Lung (tissue), 12 donors: Measurements from ENCODE around the gene PLD2. TPM values are rescaled to one million over a fixed set of nuclear protein-coding genes. Genes with fewer than 3 reads are reported as not detected.

Source experiments
- ATAC-seq: fragments of 200-7000 bp; cut with Tn5 transposase; one replicate; pipeline ENCODE4 v1.9.1; 2020; ENCODE audit warnings: moderate number of reproducible peaks; ENCODE audit not compliant: insufficient read depth, low FRiP score
- DNase-seq, 3 donors: peaks; one replicate each; pipeline ENCODE4 v3.0.0-alpha.2; 2013 to 2017
- H3K27ac ChIP-seq, 2 donors: one replicate each; pipeline ENCODE4 v1.5.1; 2013; ENCODE audit warnings: mild to moderate bottlenecking in 2 of 2, moderate library complexity in 2 of 2, control low read depth in 1 of 2, inconsistent platforms in 1 of 2, low read depth in 1 of 2, low read length in 1 of 2
- H3K27me3 ChIP-seq, 3 donors: one replicate each; pipeline ENCODE4 v1.5.1; 2013; ENCODE audit warnings: low read length in 2 of 3; ENCODE audit not compliant: control insufficient read depth in 3 of 3, insufficient read depth in 3 of 3
- H3K36me3 ChIP-seq, 4 donors: one replicate each; pipeline ENCODE4 v1.5.1; 2013; ENCODE audit warnings: low read length in 4 of 4, mild to moderate bottlenecking in 1 of 4, moderate library complexity in 1 of 4; ENCODE audit not compliant: control insufficient read depth in 4 of 4, insufficient read depth in 4 of 4
- H3K4me1 ChIP-seq, 5 donors: one replicate each; pipeline ENCODE4 v1.5.1; 2013; ENCODE audit warnings: low read length in 5 of 5, mild to moderate bottlenecking in 2 of 5, moderate library complexity in 1 of 5; ENCODE audit not compliant: control insufficient read depth in 5 of 5, insufficient read depth in 5 of 5
- H3K4me3 ChIP-seq: one replicate; pipeline ENCODE4 v1.5.1; 2013; ENCODE audit warnings: mild to moderate bottlenecking, control low read depth, moderate library complexity
- H3K9ac ChIP-seq, 2 donors: one replicate each; pipeline ENCODE4 v1.5.1; 2013; ENCODE audit warnings: low read length in 2 of 2, control low read depth in 1 of 2; ENCODE audit not compliant: insufficient read depth in 1 of 2
- H3K9me3 ChIP-seq, 4 donors: one replicate each; pipeline ENCODE4 v1.5.1; 2013; ENCODE audit warnings: low read length in 3 of 4, mild to moderate bottlenecking in 1 of 4, moderate library complexity in 1 of 4; ENCODE audit not compliant: control insufficient read depth in 4 of 4, insufficient read depth in 3 of 4
- WGBS, 2 donors: extraction: QIAGEN DNeasy Blood & Tissue Kit; methylation state at CpG; one replicate each; pipeline ENCODE4 v1.1.7; 2013; 5-methylcytosine and 5-hydroxymethylcytosine counted together
- polyA plus RNA-seq, 2 donors: library from polyadenylated mRNA; stranded (reverse); fragments of 200-250 nt; gene quantifications; one replicate each; pipeline ENCODE4 v1.2.1, GENCODE V29; 2013
- total RNA-seq, 2 donors: library from RNA; depleted of rRNA in 1 of 2; stranded (reverse); fragments of >200 nt in 1 of 2; gene quantifications; one replicate each; pipeline ENCODE4 v1.2.1, GENCODE V29; 2014 to 2021
- TF ChIP-seq, protein P1 (sequence below): IDR thresholded peaks from 2 replicates; pipeline ENCODE4 v1.5.1; 2012; ENCODE audit warnings: mild to moderate bottlenecking; ENCODE audit errors: control extremely low read depth, extremely low read depth
- donor health status: control.
- donor health status: control.
- donor health status: Bipolar disorder and iron deficiency.
- donor health status: healthy.
- donor health status: DM: yes; HTN: yes; CAD: no.

The PLD2 gene
- total and polyA plus RNA-seq, 4 donors = 18.0 to 42.3 (median 24.7) TPM

DNA sequence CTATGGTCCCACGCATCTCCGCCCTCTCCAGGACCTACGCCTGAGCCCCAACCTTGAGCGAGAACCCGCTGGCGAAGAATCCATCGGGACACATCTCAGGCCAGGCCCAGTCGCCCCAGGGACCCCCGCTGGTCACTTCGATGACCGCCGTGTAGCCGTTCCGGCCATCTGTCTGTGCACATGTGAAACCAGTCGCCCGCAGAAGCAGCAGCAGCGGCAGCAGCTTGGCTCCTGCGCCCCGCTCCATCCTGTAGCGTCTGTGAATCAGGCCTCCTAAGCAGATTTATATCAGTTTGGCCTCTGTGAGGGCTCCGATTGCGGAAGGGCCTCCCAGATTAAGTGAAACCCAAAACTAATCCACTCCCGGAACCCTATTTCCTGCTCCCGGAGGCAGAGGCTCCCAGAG is 20.8 kb upstream of the PLD2 start, which contains the start of gene VMO1:
Gene VMO1 (minus strand): TSS at position 259 of the 406 bp plus-strand sequence. CDS start 12 bp downstream, at position 247.
- Histone ChIP-seq H3K27me3 (peaks cover 0 to 44% (median 33%) of the 10 kb centered on the region in 3 donors), H3K4me1 (peaks cover 4 to 33% (median 17%) of the 10 kb centered on the region in 5 donors), H3K36me3 (no peaks in the 10 kb centered on the region), H3K4me3 (no peak within 1 kb of the TSS), H3K9ac (no peak within 1 kb of the TSS), H3K9me3 (peaks cover 0 to 2% (median 0%) of the 10 kb centered on the region in 4 donors), H3K27ac (no peak within 1 kb of the TSS)
- 6 to 8% methylated on average over 24 of the region's 24 CpGs for WGBS, 2 donors
- DNase-seq (no peak), ATAC-seq (no peak)
- TF ChIP-seq, protein P1, sequence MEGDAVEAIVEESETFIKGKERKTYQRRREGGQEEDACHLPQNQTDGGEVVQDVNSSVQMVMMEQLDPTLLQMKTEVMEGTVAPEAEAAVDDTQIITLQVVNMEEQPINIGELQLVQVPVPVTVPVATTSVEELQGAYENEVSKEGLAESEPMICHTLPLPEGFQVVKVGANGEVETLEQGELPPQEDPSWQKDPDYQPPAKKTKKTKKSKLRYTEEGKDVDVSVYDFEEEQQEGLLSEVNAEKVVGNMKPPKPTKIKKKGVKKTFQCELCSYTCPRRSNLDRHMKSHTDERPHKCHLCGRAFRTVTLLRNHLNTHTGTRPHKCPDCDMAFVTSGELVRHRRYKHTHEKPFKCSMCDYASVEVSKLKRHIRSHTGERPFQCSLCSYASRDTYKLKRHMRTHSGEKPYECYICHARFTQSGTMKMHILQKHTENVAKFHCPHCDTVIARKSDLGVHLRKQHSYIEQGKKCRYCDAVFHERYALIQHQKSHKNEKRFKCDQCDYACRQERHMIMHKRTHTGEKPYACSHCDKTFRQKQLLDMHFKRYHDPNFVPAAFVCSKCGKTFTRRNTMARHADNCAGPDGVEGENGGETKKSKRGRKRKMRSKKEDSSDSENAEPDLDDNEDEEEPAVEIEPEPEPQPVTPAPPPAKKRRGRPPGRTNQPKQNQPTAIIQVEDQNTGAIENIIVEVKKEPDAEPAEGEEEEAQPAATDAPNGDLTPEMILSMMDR = no peak

DNA sequence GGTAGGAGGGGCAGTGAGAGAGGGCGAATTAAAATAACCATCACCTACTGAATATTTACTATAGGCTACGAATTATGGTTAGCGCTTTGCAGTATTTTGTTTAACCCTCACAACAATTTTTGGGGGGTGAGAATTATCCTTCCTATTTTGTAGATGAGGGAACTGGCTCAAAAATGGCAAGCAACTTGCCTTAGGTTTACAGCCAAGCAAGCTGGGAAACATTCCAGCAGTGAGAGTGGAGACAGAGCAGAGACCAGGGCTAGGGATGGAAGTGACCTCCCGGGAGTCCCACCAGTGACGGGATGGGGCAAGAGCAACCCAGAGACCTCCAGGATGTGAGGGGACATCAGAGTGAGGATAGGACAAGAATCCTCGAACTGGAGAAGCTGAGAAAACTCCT is 20.4 kb upstream of the PLD2 start:
- H3K4me3 ChIP-seq = no peak overlapping the region
- TF ChIP-seq, protein P1 = no peak
- ATAC-seq (no peak), DNase-seq (no peak)
- 14 to 17% methylated on average over 6 of the region's 6 CpGs for WGBS, 2 donors
- H3K27me3 ChIP-seq = peaks cover 0 to 44% (median 33%) of the 10 kb centered on the region in 3 donors
- H3K36me3 ChIP-seq = no peaks in the 10 kb centered on the region
- no peak overlapping the region for H3K9ac ChIP-seq
- H3K27ac ChIP-seq = no peak overlapping the region
- peaks cover 4 to 33% (median 17%) of the 10 kb centered on the region in 5 donors for H3K4me1 ChIP-seq
- H3K9me3 ChIP-seq = peaks cover 0 to 2% (median 0%) of the 10 kb centered on the region in 4 donors

DNA sequence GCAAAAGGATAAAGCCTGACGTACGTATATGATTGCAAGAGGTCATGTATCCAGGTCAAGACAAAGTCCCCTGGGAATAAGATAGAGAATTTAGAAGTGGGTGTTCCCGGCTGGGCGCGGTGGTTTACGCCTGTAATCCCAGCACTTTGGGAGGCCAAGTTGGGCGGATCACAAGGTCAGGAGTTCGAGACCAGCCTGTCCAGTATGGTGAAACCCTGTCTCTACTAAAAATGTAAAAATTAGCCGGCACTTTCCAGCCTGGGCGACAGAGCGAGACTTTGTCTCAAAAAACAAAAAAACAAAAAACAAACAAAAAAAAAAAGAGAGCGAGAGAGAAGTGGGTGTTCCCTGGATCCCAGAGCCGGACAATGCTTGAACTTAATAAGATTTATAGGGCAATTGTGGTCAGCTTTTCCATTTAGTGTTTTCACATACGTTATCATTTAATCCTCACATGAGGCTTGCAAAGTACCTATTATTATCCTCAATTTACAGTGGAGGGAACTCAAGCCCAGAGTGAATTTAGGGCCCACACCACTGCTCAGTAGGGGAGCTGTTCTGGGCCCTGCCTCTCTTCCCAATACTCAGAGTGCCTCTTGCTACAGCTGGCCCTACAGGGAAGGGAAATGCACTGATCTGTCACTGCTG is 18.7 kb upstream of the PLD2 start:
- H3K36me3 ChIP-seq = no peaks in the 10 kb centered on the region

More for the DNA sequence above, 18.7 kb upstream of the PLD2 start:
- ATAC-seq (no peak), DNase-seq (no peak)
- WGBS, 2 donors = 78 to 83% methylated on average over 14 of the region's 14 CpGs
- Histone ChIP-seq H3K9me3 (no peaks in the 10 kb centered on the region), H3K27ac (peak overlapping the region in 1 of 2 donors; percentile 42), H3K4me1 (peaks cover 4 to 33% (median 17%) of the 10 kb centered on the region in 5 donors), H3K9ac (no peak overlapping the region), H3K4me3 (no peak overlapping the region), H3K27me3 (peaks cover 0 to 32% (median 24%) of the 10 kb centered on the region in 3 donors)
- TF ChIP-seq, protein P1 = no peak
